Uterus (tissue), 2 donors: Measurements from ENCODE around the gene RIPOR3.

Experiments used
- POLR2A ChIP-seq, 2 donors: fragments of 450-650 bp; IDR thresholded peaks; one replicate each; pipeline ENCODE4 v1.6.1; 2016; ENCODE audit warnings: antibody characterized with exemption in 2 of 2, mild to moderate bottlenecking in 1 of 2, moderate library complexity in 1 of 2
- TF ChIP-seq, protein P1 (sequence below), 4 experiments: fragments of 200-600 bp in 2 of 4; fragments of 450-650 bp in 2 of 4; sonication (generic) in 2 of 4; IDR thresholded peaks; one replicate each; pipeline ENCODE4 v1.5.1; 2016 to 2019; ENCODE audit warnings: antibody characterized with exemption in 4 of 4, mild to moderate bottlenecking in 2 of 4, moderate library complexity in 1 of 4

- TF ChIP-seq, protein P1, sequence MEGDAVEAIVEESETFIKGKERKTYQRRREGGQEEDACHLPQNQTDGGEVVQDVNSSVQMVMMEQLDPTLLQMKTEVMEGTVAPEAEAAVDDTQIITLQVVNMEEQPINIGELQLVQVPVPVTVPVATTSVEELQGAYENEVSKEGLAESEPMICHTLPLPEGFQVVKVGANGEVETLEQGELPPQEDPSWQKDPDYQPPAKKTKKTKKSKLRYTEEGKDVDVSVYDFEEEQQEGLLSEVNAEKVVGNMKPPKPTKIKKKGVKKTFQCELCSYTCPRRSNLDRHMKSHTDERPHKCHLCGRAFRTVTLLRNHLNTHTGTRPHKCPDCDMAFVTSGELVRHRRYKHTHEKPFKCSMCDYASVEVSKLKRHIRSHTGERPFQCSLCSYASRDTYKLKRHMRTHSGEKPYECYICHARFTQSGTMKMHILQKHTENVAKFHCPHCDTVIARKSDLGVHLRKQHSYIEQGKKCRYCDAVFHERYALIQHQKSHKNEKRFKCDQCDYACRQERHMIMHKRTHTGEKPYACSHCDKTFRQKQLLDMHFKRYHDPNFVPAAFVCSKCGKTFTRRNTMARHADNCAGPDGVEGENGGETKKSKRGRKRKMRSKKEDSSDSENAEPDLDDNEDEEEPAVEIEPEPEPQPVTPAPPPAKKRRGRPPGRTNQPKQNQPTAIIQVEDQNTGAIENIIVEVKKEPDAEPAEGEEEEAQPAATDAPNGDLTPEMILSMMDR (IDR thresholded peaks at IDR 0.05), result peak in 2 of 4 experiments; percentile 5 to 12
- no peak for TF ChIP-seq POLR2A (IDR thresholded peaks at IDR 0.05)
Measured at GRCh38 chr20:50724851-50725723, 33.7 kb upstream of the RIPOR3 start.
